Ishikawa (cell line): ENCODE measurements around the gene BACE2.

Experiments used
- CREB1 ChIP-seq: IDR thresholded peaks from 2 replicates; pipeline ENCODE4 v1.6.1; 2012; ENCODE audit warnings: low read depth
- EP300 ChIP-seq: IDR thresholded peaks from 2 replicates; pipeline ENCODE4 v1.6.1; 2012; ENCODE audit warnings: borderline replicate concordance
- RAD21 ChIP-seq: IDR thresholded peaks from 2 replicates; pipeline ENCODE4 v1.6.1; 2012; ENCODE audit warnings: low read depth
- TAF1 ChIP-seq: IDR thresholded peaks from 2 replicates; pipeline ENCODE4 v1.6.1; 2012; ENCODE audit warnings: low read depth, mild to moderate bottlenecking
- TCF12 ChIP-seq: IDR thresholded peaks from 2 replicates; pipeline ENCODE4 v1.6.1; 2012; ENCODE audit warnings: low read depth
- TEAD4 ChIP-seq: IDR thresholded peaks from 2 replicates; pipeline ENCODE4 v1.6.1; 2012

GRCh38 chr21:41228958-41229357 is 61.0 kb downstream of the BACE2 start:
- TF ChIP-seq EP300 (no peak), TCF12 (no peak), TAF1 (no peak), RAD21 (no peak), TEAD4 (no peak), CREB1 (no peak)
